ENCODE data around the gene CYP19A1.
"Not testable (repeated sequence)": the region's sequence is repeated elsewhere in the genome, so short reads cannot be mapped to it uniquely, and the experiment has no call there.

Gene CYP19A1

GRCh38 chr15:51201581-51201980 is 136.8 kb downstream of the CYP19A1 start:
- no peak for DNase-seq

- DNase-seq = no peak
Measured at GRCh38 chr15:51200792-51201191, 137.6 kb downstream of the CYP19A1 start.

- DNase-seq = no peak
Measured at GRCh38 chr15:51199541-51199940, 138.9 kb downstream of the CYP19A1 start.

GRCh38 chr15:51198701-51199232 is 139.6 kb downstream of the CYP19A1 start:
- DNase-seq = no peak

- no peak for DNase-seq
Measured at GRCh38 chr15:51195459-51195858, 142.9 kb downstream of the CYP19A1 start.

- no peak for DNase-seq
Measured at GRCh38 chr15:51193979-51194378, 144.4 kb downstream of the CYP19A1 start.

GRCh38 chr15:51193526-51193925 is 144.9 kb downstream of the CYP19A1 start:
- DNase-seq = no peak

GRCh38 chr15:51192521-51193280 is 145.7 kb downstream of the CYP19A1 start:
- peak; percentile 62 for DNase-seq

- no peak for DNase-seq
Measured at GRCh38 chr15:51191766-51192165, 146.6 kb downstream of the CYP19A1 start.

GRCh38 chr15:51191072-51191670 is 147.2 kb downstream of the CYP19A1 start:
- DNase-seq = no peak

GRCh38 chr15:51190424-51191068 is 147.8 kb downstream of the CYP19A1 start:
- DNase-seq = no peak

- DNase-seq = no peak
Measured at GRCh38 chr15:51189669-51190385, 148.6 kb downstream of the CYP19A1 start.

- not testable (repeated sequence) for DNase-seq
Measured at GRCh38 chr15:51188791-51189190, 149.6 kb downstream of the CYP19A1 start.

- DNase-seq = no peak
Measured at GRCh38 chr15:51186891-51187290, 151.5 kb downstream of the CYP19A1 start.

GRCh38 chr15:51186181-51186705 is 152.2 kb downstream of the CYP19A1 start:
- no peak for DNase-seq

- DNase-seq = no peak
Measured at GRCh38 chr15:51185213-51186159, 152.9 kb downstream of the CYP19A1 start.

GRCh38 chr15:51184627-51185026 is 153.8 kb downstream of the CYP19A1 start:
- DNase-seq = no peak

- no peak for DNase-seq
Measured at GRCh38 chr15:51183076-51183475, 155.3 kb downstream of the CYP19A1 start.

- DNase-seq = no peak
Measured at GRCh38 chr15:51181905-51182304, 156.5 kb downstream of the CYP19A1 start.

GRCh38 chr15:51181221-51181620 is 157.2 kb downstream of the CYP19A1 start:
- no peak for DNase-seq

- DNase-seq = no peak
Measured at GRCh38 chr15:51180534-51180933, 157.9 kb downstream of the CYP19A1 start.

GRCh38 chr15:51180011-51180410 is 158.4 kb downstream of the CYP19A1 start:
- DNase-seq = no peak

Data from CD4-positive, alpha-beta T cell treated with Interleukin-21 for 1 hour (primary cell).